ENCODE data around the gene CD2.

DNA sequence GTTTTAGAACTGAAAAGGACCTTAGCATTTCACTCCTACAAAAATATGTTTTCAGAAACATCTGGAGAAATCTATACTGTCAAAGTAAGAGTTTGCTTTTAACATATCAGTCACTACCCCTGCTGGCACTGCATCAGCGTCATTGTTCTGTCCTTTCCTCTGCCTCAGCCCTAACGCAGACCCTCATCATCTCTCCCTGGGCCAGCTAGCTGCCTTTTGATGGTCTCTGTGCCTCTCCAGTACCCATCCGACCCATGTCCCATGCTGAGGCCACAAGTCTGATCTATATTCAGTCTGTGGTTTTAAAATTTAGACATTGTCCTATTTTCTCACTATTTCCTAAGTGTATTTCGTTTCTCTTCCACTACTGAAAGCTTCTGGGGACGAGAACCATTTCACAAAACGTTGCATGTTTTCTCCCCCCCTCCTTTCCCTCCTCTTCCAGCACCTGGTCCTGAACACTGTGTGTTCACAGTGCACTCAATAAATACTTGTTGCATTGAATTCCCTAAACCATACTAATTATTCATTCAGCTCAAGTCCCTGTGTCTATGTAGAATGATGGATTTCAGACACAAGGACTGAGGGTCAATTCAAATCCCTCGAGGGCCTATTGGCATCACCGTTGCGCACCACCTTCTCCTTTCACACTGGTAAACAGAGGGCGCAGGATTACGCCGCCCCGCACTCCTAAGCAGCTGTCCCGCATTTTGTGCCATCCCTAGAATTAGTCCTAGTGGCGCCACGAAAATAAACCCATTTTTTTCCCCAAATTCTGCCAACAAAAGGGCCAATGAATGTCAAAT lies 53.4 kb downstream of the CD2 start:
- TF ChIP-seq CTCF (IDR thresholded peaks at IDR 0.05) = no peak
- no peak for TF ChIP-seq POLR2A (IDR thresholded peaks at IDR 0.05)
- TF ChIP-seq EP300 (IDR thresholded peaks at IDR 0.05) = no peak

Measured in tibial nerve (tissue), 4 donors.